ENCODE results near the gene RPL35. TPM values are rescaled to one million over a fixed set of nuclear protein-coding genes. Genes with fewer than 3 reads are reported as not detected.

The RPL35 gene
- total RNA-seq, 4 donors from 2014 or later: 1,231 to 2,313 (median 2,047) TPM

DNA sequence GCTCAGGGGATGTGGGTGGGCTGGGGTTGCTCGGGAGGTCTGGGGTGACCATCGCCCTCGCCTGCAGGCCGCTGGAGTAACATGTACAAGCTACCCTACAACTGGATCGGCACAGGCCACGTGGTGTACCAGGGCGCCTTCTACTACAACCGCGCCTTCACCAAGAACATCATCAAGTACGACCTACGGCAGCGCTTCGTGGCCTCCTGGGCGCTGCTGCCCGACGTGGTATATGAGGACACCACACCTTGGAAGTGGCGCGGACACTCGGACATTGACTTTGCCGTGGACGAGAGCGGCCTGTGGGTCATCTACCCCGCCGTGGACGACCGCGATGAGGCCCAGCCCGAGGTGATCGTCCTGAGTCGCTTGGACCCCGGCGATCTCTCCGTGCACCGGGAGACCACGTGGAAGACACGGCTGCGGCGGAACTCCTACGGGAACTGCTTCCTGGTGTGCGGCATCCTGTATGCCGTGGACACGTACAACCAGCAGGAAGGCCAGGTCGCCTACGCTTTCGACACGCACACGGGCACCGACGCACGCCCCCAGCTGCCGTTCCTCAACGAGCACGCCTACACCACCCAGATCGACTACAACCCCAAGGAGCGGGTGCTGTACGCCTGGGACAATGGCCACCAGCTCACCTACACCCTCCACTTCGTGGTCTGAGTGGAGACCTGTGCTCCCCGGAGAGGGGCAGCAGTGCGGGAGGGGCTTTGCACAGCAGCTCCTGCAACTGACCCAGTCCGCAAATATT is 51.8 kb downstream of the RPL35 start:
- intact Hi-C loops (cut with DNase I): no loop called here
- Histone ChIP-seq H3K36me3 (peaks cover 10% of the 10 kb centered on the region in 2 donors), H3K4me1 (peaks cover 0 to 13% of the 10 kb centered on the region in 2 donors), H3K27ac (no peak overlapping the region), H3K9me3 (no peaks in the 10 kb centered on the region), H3K27me3 (no peaks in the 10 kb centered on the region), H3K4me3 (replicated peaks in 1 of 3) (no peak overlapping the region)
- 94 to 97% methylated on average over 44 of the region's 60 CpGs for WGBS, 2 donors
- no peak for DNase-seq
- TF ChIP-seq, protein P1, sequence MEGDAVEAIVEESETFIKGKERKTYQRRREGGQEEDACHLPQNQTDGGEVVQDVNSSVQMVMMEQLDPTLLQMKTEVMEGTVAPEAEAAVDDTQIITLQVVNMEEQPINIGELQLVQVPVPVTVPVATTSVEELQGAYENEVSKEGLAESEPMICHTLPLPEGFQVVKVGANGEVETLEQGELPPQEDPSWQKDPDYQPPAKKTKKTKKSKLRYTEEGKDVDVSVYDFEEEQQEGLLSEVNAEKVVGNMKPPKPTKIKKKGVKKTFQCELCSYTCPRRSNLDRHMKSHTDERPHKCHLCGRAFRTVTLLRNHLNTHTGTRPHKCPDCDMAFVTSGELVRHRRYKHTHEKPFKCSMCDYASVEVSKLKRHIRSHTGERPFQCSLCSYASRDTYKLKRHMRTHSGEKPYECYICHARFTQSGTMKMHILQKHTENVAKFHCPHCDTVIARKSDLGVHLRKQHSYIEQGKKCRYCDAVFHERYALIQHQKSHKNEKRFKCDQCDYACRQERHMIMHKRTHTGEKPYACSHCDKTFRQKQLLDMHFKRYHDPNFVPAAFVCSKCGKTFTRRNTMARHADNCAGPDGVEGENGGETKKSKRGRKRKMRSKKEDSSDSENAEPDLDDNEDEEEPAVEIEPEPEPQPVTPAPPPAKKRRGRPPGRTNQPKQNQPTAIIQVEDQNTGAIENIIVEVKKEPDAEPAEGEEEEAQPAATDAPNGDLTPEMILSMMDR (IDR thresholded peaks at IDR 0.05): no peak
- no peak for TF ChIP-seq POLR2A (IDR thresholded peaks at IDR 0.05)

DNA sequence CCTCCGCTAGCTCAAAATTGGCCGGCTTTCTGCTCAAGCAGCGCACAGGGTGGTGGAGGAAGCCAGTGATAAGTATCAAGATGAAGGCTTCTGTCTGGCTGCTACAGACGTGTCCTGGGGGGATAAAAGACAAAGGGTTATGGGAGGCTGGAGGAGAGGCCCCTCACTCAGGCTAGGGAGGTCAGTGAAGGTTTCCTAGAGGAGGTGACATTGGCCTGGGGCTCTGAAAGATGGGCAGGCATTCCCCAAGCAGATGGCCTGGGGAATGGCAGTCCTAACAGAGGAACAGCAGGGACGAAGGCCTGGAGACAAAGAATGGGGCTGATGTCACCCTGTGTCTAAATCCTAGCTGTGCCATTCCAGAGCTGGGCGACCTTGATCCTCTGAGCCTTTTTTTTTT is 52.5 kb downstream of the RPL35 start:
- 95% methylated on average over 6 of the region's 6 CpGs for WGBS, 2 donors
- H3K27me3 ChIP-seq: no peaks in the 10 kb centered on the region
- TF ChIP-seq POLR2A (IDR thresholded peaks at IDR 0.05): no peak
- TF ChIP-seq, protein P1 (IDR thresholded peaks at IDR 0.05): no peak
- H3K9me3 ChIP-seq: no peaks in the 10 kb centered on the region
- peaks cover 10% of the 10 kb centered on the region in 2 donors for H3K36me3 ChIP-seq
- intact Hi-C loops (cut with DNase I): no loop called here
- H3K4me3 ChIP-seq (replicated peaks in 1 of 3): no peak overlapping the region
- no peak for DNase-seq
- no peak overlapping the region for H3K27ac ChIP-seq
- H3K4me1 ChIP-seq: peaks cover 0 to 13% of the 10 kb centered on the region in 2 donors

DNA sequence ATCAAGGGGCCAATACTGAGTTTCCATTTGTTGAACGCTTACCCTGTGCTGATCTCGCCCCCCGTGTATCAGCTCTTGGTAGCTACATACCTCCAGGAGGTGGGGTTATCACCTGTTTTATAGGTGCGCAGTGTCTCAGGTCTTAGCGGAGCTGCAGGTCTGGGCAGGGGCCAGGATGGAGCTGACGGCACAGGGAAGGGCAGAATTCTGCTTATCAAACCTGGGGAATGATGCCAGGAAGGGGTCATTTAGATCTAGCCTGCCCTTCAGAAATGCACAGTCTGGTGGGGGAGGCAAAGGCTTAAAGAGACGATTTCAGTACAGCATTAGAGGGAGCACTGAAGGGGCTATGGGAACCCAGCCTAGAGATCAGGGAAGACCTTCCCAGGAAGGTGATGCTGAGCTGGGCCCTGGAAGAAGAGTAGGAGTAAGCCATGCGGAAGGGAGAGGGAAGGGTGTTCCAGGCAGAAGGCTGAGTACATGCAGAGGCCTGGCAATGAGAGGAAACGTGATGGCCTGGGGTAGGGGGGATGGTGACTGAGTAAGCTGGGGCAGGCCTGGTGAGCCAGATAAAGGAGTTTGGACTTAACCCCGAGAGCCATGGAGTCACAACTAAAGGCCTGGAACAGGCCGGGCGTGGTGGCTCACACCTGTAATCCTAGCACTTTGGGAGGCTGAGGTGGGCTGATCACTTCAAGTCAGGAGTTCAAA is 53.4 kb downstream of the RPL35 start:
- H3K36me3 ChIP-seq: peaks cover 10% of the 10 kb centered on the region in 2 donors
- no peak for DNase-seq
- H3K9me3 ChIP-seq: no peaks in the 10 kb centered on the region
- H3K27me3 ChIP-seq: no peaks in the 10 kb centered on the region
- TF ChIP-seq, protein P1 (IDR thresholded peaks at IDR 0.05): no peak
- TF ChIP-seq POLR2A (IDR thresholded peaks at IDR 0.05): no peak
- H3K27ac ChIP-seq: no peak overlapping the region
- WGBS, 2 donors: 92 to 94% methylated on average over 12 of the region's 12 CpGs
- H3K4me3 ChIP-seq (replicated peaks in 1 of 3): no peak overlapping the region
- intact Hi-C loops (cut with DNase I): no loop called here
- peaks cover 0 to 13% of the 10 kb centered on the region in 2 donors for H3K4me1 ChIP-seq

Small RNA genes lying within 50 kb of the gene (small RNA-seq; reads per million reads assigned to genes)
- not detected for gene RNU4-82P

Other genes with a start within 250 kb of the RPL35 start
- 10 to 100 TPM; 15.3 to 25.0 (median 19.3) TPM for gene NR6A1, start 90.6 kb downstream of the RPL35 start, total RNA-seq
- gene OLFML2A, start 84.8 kb downstream of the RPL35 start, total RNA-seq: 10 to 100 TPM; 40.7 to 64.3 (median 50.2) TPM
- 1 to 10 TPM in 1 of 4 donors, under 1 TPM in 2, not detected in 1; 0.33 to 1.5 (median 0.79) TPM for gene WDR38, start 8.5 kb downstream of the RPL35 start, total RNA-seq
- 10 to 100 TPM; 19.8 to 29.6 (median 20.4) TPM for gene ARPC5L, start 173 bp upstream of the RPL35 start, total RNA-seq
- gene GOLGA1, start 79.1 kb upstream of the RPL35 start, total RNA-seq: 10 to 100 TPM; 15.3 to 27.7 (median 18.6) TPM